HEK293T (cell line): ENCODE data around the gene CRB3.

Experiments
- BHLHE40 ChIP-seq: fragments of 450-650 bp; IDR thresholded peaks from 2 replicates; pipeline ENCODE4 v1.6.1; 2016; ENCODE audit warnings: mild to moderate bottlenecking, moderate library complexity, borderline replicate concordance
- CTBP1 ChIP-seq: fragments of 450-650 bp; IDR thresholded peaks from 2 replicates; pipeline ENCODE4 v1.6.1; 2016; ENCODE audit warnings: borderline replicate concordance
- ELF4 ChIP-seq: fragments of 450-650 bp; IDR thresholded peaks from 2 replicates; pipeline ENCODE4 v1.6.1; 2017; ENCODE audit warnings: antibody characterized with exemption
- FOXA1 ChIP-seq: fragments of 450-650 bp; IDR thresholded peaks from 2 replicates; pipeline ENCODE4 v1.6.1; 2016; ENCODE audit warnings: mild to moderate bottlenecking
- FOXK2 ChIP-seq: fragments of 450-650 bp; IDR thresholded peaks from 2 replicates; pipeline ENCODE4 v1.6.1; 2016; ENCODE audit warnings: mild to moderate bottlenecking
- FOXM1 ChIP-seq: fragments of 450-650 bp; IDR thresholded peaks from 2 replicates; pipeline ENCODE4 v1.6.1; 2017; ENCODE audit warnings: mild to moderate bottlenecking, borderline replicate concordance
- HDGF ChIP-seq: fragments of 450-650 bp; IDR thresholded peaks from 2 replicates; pipeline ENCODE4 v1.6.1; 2017; ENCODE audit warnings: antibody characterized with exemption, borderline replicate concordance
- NFRKB ChIP-seq: fragments of 450-650 bp; IDR thresholded peaks from 2 replicates; pipeline ENCODE4 v1.6.1; 2016; ENCODE audit warnings: mild to moderate bottlenecking, moderate library complexity
- SP1 ChIP-seq: fragments of 450-650 bp; IDR thresholded peaks from 2 replicates; pipeline ENCODE4 v1.6.1; 2017
- SUZ12 ChIP-seq: fragments of 450-650 bp; IDR thresholded peaks from 2 replicates; pipeline ENCODE4 v1.6.1; 2016; ENCODE audit warnings: mild to moderate bottlenecking
- TARDBP ChIP-seq: fragments of 450-650 bp; IDR thresholded peaks from 2 replicates; pipeline ENCODE4 v1.6.1; 2016
- ZNF384 ChIP-seq: fragments of 450-650 bp; IDR thresholded peaks from 2 replicates; pipeline ENCODE4 v1.6.1; 2016
- TF ChIP-seq, protein P1 (sequence below): fragments of 450-650 bp; IDR thresholded peaks from 2 replicates; pipeline ENCODE4 v1.6.1; 2016

DNA sequence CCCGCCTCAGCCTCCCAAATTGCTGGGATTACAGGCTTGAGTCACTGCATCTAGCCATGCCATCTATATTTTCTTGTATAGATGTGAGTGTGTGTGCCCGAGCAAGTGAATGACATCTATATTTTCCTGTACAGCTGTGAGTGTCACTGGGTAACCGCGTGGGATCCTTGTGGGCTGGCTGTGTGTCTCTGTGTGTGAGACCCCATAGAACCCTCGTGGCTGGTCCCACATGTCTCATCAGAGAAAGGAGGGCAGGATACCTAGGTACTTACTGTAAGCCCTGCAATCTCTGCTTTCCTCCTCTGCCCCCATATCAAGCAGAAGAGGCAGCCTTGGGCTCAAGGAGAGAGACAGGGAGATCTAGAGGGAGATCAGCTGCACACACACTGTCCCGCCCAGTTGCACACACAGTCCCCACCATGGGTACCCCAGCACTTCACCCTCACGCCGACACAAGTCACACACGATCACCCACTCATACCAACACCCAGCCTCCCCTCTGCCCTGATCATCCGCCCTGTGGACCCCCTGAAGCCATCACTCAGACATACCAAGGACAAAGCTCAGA, 16.9 kb downstream of the CRB3 start:
- TF ChIP-seq, protein P1, sequence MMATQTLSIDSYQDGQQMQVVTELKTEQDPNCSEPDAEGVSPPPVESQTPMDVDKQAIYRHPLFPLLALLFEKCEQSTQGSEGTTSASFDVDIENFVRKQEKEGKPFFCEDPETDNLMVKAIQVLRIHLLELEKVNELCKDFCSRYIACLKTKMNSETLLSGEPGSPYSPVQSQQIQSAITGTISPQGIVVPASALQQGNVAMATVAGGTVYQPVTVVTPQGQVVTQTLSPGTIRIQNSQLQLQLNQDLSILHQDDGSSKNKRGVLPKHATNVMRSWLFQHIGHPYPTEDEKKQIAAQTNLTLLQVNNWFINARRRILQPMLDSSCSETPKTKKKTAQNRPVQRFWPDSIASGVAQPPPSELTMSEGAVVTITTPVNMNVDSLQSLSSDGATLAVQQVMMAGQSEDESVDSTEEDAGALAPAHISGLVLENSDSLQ, result no peak
- TF ChIP-seq HDGF, result no peak
- no peak for TF ChIP-seq SUZ12
- TF ChIP-seq FOXK2, result no peak
- TF ChIP-seq ZNF384, result no peak
- no peak for TF ChIP-seq ELF4
- TF ChIP-seq FOXM1, result no peak
- TF ChIP-seq SP1, result no peak
- no peak for TF ChIP-seq TARDBP
- no peak for TF ChIP-seq CTBP1
- TF ChIP-seq BHLHE40, result no peak
- no peak for TF ChIP-seq FOXA1
- TF ChIP-seq NFRKB, result no peak
